Fibroblast of skin of back (primary cell): ENCODE results near the gene KIF26B.
"Not testable (repeated sequence)": the region's sequence is repeated elsewhere in the genome, so short reads cannot be mapped to it uniquely, and the experiment has no call there.

Experiments used
- DNase-seq: peaks from one replicate; pipeline ENCODE4 v3.0.0-alpha.2; 2013

Gene KIF26B

DNA sequence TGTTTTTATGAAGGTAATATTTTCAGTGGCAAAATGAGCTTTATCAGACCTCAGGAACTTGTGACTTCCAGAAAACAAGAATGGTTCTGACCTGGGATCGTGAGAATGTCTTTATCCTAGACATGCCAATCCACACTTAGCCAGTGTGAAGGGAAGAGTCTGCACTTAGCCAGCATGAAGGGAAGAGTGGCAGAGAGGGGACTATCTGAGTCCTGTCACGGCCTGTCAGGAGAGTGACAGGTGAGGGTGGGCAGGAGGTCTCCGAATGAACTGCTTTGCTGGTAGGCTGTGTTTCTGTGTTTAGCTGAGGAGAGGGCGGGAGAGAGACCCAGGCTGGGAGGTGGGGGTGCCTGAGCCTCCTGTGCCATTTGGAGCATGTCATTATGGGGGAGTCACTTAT, 173.1 kb downstream of the KIF26B start:
- DNase-seq: no peak

DNA sequence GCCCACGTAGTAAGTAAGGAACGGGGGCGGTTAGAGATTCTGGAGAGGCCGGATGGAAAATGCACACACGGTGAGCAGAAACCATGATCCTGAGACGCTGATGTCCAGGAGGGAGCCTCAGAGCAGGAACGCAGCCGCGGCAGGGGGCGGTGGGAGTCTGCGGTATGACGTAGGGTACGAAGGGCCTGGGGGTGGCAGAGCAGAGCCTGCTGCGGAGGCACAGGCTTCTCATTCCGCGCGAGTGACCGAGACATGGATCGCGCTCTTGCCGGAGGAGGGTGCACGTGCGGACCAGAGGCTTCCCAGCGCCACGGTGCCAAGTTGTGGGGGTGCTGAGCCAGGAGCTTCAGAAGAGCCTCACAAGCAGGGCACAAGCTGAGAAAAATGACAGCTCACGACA, 176.2 kb downstream of the KIF26B start:
- DNase-seq: no peak

DNA sequence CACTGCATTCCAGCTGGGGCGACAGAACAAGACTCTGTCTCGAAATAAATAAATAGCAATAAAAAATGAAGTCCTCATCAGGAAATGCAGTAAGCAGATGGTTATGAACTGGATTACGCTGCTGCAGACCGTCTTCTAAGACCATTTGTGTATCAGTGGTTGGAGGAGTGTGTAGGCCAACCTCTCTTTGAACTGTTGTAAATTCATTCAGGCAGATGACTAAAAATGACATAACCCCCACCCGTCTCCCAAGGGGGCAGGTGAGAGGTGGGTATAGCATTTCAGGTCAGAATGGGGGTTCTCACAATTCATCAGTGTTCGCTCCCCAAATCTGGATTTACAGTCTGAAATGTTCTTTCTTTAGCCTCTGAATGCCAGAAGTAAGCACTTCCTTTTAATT, 177.3 kb downstream of the KIF26B start:
- DNase-seq: no peak

DNA sequence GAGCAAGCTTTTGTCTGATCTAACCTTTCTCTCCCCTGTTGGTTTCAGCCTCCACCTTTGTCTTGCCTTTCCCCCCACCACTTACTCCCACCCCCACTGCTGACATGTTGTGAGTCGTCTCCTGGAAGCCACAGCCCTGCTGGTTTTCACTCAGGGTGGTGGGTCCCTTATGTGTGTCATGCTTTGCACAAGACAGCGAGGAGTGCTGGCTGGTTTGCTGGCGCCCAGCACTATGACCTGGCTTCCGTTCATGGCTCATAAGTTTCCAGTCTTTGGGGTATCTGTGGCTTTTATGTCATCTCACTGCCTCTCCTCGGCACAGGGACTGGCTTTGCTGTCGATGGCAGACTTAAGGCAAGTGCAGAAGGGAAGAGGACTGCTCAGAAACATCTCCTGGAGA, 177.7 kb downstream of the KIF26B start:
- DNase-seq: no peak

DNA sequence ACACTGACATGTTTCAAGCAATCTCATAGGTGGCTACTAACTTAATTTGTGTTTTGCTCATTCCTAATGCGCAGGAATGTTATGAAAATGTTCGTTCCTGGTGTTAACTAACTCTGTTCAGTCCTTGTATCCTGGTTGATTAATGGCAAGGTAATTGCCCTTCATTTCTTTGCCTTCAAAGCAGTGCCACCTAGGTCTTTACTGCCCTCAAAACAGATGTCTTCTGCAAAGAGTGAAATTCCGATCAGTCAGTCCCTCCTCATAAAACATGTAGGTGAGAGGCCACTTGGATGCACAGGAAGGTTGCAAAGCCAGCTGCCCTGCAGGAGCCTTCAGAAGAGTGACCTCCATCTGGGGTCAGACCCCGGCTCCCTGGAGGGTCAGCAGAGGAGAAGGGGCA, 179.4 kb downstream of the KIF26B start:
- DNase-seq: no peak

DNA sequence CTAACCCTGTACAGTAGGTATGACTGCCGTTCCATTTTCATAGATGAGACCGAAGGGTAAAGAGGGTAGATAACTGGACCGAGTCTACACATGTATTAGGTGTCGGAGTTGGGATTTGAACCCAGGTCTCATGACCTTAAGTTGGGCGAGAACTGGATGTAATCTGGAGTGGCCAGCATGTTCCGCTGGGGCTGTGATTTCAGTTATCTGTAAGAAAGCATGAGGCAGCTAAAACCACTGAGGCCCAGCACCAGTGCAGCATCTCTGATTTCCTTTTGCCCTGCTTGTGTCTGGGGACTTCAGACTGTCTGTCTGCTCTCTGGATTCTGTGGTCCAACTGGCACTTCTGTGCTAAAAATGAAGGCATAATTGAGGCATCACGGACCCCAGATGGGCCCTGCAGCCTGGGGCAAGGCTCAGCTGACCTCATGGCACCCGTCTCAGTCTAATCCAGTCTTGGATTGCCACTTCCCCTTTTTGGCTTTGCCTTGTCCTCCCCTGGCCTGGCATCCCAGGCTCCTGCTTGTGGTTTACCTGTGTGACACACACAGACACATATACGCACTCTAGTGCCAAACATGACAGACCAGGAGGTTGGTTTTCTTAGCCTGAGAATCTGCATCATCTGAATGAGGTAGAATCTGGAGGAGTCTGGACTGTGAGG, 180.2 kb downstream of the KIF26B start:
- DNase-seq: no peak

DNA sequence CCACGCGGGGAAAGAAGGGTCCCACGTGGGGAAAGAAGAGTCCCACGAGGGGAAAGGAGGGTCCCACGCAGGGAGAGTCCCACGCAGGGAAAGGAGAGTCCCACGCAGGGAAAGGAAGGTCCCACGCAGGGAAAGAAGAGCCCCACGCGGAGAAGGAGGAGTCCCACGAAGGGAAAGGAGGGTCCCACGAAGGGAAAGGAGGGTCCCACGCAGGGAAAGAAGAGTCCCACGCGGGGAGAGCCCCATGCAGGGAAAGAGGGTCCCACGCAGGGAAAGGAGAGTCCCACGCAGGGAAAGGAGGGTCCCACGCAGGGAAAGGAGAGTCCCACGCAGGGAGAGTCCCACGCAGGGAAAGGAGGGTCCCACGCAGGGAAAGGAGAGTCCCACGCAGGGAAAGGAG, 180.9 kb downstream of the KIF26B start:
- not testable (repeated sequence) for DNase-seq

DNA sequence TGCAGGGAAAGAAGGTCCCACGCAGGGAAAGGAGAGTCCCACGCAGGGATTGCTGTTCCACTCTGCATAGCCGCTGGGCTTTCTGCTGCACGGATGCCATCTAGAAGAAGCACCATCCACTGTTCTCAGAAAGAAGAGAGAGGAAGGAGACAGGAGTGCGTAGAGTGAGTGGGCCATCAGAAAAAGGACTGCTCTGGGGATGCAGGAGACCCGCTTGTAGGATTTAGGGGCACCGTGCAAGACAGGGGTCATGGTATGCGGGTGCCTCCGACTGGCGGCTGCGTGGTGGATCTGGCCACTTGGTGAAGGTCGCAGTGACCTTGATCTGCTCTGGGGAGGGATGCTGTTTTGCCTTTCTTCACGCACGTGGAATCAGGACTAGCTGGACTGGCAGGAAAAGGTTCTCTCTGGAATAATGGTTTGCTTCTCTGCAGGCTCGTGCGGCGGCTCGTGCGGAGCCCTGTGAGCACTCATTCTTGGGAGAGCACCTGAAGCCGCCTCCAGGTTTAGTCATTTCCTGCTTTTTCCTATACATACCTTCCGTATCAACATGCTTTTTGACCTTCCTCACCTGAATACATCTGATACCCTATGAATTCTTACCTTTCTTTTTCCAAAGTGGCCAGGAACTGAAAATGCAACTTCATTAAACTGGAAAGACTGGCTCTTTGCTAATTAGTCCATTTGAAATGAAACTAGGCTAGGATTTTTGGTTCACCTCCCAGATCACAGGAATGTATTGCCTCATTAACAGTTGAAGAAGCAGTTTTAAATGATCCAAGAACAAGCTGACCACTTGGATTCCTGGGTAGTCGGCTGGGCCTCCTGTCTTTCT, 181.6 kb downstream of the KIF26B start:
- DNase-seq: no peak

DNA sequence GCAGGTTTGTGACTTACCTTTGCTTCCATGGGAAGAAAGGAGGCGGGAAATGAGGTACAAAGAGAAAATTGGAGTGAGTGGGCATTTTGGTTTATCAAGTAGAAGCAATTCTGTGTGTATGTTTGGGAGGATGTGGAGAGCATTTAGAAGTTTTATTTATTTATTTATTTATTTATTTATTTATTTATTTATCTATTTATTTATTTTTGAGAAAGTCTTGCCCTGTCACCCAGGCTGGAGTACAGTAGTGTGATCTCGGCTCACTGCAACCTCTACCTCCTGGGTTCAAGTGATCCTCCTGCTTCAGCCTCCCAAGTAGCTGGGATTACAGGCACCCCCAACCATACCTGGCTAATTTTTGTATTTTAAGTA, 182.2 kb downstream of the KIF26B start:
- DNase-seq: not testable (repeated sequence)

DNA sequence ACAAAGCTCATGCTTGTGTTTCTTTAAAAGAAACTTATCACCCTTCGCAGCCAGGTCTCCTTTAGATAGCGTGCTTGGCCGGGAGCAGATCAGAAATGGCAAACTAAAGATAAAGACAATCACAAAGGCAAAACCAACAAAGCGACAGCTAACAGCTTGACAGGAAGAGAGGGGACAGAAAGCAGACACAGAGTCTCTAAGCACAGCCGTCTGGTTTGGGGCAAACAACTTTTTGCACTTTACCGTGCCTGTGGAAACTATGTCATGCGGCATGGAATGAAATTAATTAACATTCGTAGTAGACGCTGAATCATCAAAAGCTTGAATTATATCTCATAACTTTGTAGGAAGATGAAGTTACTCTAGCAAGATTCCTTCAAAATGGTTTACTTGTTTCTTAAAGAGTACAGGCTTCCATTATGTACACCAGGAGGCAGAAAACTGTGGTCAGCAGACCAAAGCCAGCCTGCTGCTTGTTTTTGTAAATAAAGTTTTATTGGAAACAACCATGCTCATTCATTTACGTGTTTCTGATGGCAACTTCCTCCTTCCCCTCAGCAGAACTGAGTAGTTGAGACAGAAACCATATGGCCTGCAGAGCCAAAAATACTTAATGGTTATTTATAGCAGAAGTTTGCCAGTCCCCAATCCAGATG, 183.2 kb downstream of the KIF26B start:
- DNase-seq: no peak

DNA sequence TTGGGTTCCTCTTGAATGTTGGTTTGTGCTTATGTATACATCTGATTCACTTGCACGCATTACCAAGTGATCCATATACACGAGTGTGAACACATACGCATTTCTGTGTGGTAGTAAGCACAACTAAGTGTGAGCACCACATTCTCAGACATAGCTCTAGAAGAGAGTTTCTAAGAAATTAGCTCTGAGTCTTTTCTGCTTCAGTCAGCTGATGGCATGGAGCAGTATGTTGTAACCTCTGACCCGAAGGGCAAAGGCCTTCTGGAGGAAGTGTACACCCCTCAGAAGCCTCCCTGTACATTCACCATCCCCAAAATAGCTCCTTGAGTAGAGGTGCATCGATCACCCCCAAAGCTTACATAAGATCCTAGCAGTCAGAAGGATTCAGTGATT, 183.7 kb downstream of the KIF26B start:
- DNase-seq: no peak

DNA sequence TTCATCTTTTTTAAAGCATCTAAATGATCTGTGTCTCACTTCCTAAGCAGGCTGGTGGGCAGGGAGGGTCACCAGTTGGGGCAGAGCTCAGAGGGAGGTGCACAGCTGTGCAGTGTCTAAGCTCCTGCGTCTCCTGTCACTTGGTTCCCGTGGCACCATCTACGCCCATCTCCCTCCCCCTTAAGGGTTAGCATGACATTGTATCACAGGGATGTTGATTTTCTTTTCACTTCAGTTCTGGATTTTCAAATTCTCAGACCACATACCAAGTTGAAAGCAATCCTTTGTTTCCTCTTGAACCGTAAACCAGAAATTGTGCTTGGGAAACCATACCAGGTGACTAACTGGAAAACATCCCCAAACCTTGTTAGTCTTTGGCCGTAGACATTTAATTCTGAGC, 187.0 kb downstream of the KIF26B start:
- DNase-seq: no peak

DNA sequence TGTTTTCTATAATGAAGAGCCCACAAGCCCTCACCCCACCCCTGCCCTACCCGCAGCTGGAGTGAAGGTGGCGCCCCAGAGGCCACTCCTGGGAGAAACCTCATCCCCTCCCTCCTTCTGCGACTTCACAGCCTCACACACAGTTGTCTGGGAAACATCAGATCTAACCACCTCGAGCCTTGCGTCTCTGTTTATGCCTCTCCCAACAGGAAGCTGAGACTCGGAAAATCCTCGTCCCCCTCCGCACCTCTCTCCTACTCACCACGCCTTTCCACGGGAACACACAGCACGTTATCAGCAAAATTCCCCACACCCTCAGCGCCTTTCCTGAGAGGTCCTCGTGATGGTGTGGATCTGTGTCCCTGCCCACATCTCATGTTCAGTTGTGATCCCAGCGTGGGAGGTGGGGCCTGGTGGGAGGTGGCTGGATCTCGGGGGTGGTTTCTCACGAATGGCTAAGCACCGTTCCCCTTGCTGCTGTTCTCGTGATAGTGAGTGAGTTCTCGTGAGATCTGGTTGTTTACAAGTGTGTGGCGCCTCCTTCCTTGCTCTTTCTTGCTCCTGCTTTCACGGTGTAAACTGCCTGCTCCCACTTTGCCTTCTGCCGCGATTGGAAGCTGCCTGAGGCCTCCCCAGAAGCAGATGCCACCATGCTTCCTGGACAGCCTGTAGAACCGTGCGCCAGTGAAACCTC, 190.6 kb downstream of the KIF26B start:
- no peak for DNase-seq

DNA sequence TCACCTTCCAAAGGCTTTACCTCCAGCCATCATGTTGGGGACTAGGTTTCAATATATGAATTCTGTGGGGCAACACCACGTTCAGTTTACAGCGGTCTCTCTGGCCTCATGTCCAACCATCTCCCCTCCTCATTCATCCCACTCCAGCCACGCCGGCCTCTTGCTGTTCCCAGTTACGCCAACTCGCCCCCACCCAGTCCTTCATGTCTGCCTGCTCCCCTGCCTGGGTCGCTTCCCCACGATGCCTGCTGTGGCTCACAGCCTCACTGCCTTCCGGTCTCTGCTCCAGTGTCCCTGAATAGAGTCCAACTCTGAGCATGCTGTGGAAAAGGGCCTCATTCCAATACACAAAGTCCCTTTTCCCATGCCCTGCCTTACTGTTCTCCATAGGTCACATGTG, 193.8 kb downstream of the KIF26B start:
- no peak for DNase-seq

DNA sequence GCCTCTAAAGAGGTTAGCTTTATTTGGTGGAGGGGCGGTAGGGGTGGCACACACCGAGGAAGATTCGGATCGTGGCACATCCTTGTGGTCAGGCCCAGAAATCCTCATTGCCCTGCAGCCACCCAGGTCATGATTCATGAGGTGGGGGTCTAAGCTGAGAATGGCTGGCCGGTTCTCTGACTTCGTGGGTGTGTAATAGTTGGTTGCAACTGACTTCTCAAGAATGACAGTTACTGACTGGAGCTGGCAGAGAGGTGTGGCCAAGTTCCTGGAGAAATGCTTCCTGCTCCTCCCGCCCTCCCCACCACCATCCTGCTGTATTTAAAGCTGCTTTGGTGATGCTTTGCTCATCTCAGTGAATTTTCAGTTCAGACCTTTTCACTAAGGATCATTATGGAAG, 198.6 kb downstream of the KIF26B start:
- no peak for DNase-seq

DNA sequence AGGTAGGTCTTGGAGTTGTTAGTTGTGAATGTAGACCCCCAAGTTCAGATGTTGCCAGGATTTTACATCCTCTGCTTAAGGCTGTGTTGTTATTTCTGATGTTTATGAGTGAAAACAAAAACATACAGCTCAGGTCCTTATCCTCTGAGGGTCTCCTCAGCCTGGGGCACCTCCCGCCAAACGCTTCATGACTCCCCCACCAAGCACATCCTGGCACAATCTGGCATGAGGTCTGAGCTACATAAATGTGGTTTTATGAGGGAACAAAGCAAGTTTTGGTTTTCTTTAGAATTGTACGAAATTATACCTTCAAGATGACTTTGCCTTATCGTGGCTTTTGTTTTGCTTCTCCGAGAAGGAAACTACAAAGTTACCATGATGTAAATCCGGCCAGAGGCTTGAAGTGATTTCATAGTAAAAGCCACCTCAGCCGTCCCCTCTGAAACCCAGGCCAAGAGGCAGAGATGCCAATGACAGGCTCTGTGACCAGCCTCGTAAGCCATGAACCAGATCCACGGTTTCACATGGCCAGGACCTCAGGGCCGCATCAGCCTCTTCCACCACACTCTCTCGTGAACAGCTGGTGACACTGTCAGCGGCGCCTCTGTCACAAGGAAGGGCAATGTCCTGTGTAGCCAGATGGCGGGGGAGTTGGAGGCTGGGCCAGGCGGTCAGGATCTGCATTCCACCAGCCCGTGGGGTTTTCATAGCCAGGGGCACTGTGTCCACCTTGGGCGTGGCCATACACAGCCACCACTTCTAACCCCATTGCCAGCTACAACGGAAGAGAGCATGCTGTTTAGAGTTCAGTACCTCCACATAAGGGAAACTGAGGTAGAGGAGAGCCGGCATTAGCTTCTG, 199.4 kb downstream of the KIF26B start:
- no peak for DNase-seq

DNA sequence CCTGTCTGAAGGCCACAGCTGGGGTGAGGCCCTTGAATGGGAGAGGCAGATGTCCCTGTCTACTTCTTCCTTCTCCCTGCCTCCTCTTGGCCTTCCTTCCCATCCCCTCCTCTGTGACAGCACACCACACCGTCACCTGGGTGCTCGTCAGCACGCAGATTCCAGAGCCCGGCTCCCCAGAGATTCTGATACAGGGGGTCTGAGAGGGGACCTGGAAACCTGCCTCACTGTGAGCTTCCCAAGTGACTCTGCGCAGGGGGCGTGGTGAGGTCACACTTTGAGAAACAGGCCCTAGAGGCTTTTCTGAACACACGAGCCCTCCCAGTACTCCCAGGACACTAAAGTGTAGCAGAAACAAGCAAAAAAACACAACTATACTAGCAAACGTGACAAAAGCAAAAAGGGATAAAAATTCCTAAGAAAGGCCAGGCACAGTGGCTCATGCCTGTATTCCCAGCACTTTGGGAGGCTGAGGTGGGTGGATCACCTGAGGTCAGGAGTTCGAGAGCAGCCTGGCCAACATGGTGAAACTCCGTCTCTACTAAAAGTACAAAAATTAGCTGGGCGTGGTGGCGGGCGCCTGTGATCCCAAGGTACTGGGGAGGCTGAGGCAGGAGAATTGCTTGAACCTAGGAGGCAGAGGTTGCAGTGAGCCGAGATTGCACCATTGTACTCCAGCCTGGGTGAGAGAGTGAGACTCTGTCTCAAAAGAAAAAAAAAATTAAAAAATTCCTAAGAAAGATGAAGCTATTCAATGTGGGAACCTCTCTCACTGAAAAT, 201.3 kb downstream of the KIF26B start:
- not testable (repeated sequence) for DNase-seq

DNA sequence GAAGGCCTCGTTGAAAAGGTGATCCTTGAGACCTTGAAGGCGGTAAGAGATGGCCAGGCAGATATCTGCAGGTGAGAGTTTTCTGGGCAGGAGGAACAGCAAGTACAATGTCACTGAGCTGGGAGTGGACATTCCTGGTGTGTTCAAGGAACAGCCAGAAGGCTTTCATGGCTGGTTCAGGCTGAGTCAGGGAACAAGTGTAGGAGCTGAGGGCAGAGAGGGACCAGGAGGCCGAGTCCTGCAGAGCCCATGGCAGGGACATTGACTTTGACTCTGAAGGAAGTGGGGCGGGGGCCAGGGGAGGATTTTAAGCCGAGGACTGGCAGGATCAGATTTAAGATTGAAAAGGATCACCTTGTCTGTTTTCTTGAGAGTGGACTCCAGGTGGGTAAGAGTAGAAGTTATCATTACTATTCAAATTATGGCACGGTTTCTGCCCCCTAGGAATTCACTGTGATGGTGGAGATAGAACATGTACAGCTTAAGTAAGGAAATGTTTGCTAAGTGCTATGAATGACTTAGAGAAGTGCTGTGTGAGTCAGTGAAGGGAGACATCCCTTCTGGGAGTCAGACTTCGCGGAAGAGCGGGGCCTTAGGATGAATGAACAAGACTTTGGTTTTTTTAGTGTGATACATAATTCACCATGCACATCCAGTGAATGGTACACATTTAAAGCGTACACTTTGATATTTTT, 202.3 kb downstream of the KIF26B start:
- DNase-seq: no peak

DNA sequence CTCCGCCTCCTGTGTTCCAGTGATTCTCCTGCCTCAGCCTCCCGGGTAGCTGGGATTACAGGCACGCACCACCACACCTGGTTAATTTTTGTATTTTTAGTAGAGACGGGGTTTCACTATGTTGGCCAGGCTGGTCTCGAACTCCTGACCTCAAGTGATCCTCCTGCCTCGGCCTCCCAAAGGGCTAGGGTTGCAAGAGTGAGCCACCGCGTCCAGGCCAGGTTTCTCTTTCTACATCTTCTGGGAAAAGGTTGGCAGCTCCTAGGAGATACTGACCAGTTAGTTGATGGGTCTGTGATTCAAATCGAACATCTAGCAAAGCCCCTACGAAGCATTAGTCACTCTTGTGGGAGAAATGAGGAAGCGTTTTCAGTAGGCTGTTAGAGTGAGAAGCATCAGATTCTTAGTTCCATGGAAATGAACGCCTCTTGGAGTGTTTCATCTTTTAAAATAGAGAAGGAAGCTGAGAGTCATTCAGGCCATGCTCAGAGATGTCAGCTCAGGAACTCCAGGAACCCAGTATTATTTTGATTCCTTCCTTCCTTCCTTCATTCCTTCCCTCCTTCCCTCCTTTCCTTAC, 204.4 kb downstream of the KIF26B start:
- DNase-seq: not testable (repeated sequence)

DNA sequence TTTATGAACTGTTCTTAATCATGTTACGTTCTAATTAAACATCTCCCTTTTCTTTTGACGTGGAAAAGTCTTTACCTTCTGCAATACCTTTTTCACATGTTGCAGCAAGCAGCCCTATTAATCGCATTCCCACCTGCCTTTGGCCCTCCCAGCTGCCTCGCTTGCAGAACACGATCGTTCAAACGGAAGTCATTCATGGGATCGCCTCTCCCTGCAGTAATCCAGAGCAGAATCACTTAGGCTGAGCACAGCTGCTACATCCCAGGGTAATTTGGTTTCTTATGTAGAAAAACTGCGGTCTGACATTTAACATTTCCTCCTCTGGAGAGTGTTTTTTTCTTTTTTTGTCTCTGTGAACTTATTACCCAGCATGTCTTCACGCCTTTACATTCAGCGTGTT, 206.3 kb downstream of the KIF26B start:
- DNase-seq: no peak
